ENCODE measurements around the gene EFS.

GRCh38 chr14:23351681-23352505 is 13.1 kb downstream of the EFS start:
- TF ChIP-seq, protein P1, sequence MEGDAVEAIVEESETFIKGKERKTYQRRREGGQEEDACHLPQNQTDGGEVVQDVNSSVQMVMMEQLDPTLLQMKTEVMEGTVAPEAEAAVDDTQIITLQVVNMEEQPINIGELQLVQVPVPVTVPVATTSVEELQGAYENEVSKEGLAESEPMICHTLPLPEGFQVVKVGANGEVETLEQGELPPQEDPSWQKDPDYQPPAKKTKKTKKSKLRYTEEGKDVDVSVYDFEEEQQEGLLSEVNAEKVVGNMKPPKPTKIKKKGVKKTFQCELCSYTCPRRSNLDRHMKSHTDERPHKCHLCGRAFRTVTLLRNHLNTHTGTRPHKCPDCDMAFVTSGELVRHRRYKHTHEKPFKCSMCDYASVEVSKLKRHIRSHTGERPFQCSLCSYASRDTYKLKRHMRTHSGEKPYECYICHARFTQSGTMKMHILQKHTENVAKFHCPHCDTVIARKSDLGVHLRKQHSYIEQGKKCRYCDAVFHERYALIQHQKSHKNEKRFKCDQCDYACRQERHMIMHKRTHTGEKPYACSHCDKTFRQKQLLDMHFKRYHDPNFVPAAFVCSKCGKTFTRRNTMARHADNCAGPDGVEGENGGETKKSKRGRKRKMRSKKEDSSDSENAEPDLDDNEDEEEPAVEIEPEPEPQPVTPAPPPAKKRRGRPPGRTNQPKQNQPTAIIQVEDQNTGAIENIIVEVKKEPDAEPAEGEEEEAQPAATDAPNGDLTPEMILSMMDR (IDR thresholded peaks at IDR 0.05) = no peak
- TF ChIP-seq POLR2A (IDR thresholded peaks at IDR 0.05) = no peak
